ENCODE measurements around the gene ZNF469.
A peak's percentile ranks its signal among the peaks of the same experiment; 100 is the strongest.

The ZNF469 gene

GRCh38 chr16:88376835-88377726 is 5.7 kb upstream of the ZNF469 start:
- H3K4me1 ChIP-seq (ENCODE audit: control insufficient read depth, low read depth, low read length), result peaks cover 10% of the 10 kb centered on the region
- no peak overlapping the region for H3K4me3 ChIP-seq (ENCODE audit: low read length)
- H3K36me3 ChIP-seq (ENCODE audit: control insufficient read depth, low read depth, low read length), result no peaks in the 10 kb centered on the region
- peaks cover 10% of the 10 kb centered on the region for H3K27me3 ChIP-seq (ENCODE audit: control insufficient read depth, insufficient read depth, low read length)
- peaks cover 4% of the 10 kb centered on the region for H3K9me3 ChIP-seq (ENCODE audit: control insufficient read depth, low read depth, low read length)
- no peak overlapping the region for H3K27ac ChIP-seq (ENCODE audit: low read length)
- H3K9ac ChIP-seq (ENCODE audit: low read length), result no peak overlapping the region

GRCh38 chr16:88377961-88378360 is 4.8 kb upstream of the ZNF469 start:
- H3K9me3 ChIP-seq (ENCODE audit: control insufficient read depth, low read depth, low read length), result no peaks in the 10 kb centered on the region
- H3K4me1 ChIP-seq (ENCODE audit: control insufficient read depth, low read depth, low read length), result peaks cover 15% of the 10 kb centered on the region
- no peak overlapping the region for H3K9ac ChIP-seq (ENCODE audit: low read length)
- H3K4me3 ChIP-seq (ENCODE audit: low read length), result no peak overlapping the region
- H3K27ac ChIP-seq (ENCODE audit: low read length), result no peak overlapping the region
- peaks cover 18% of the 10 kb centered on the region for H3K27me3 ChIP-seq (ENCODE audit: control insufficient read depth, insufficient read depth, low read length)
- H3K36me3 ChIP-seq (ENCODE audit: control insufficient read depth, low read depth, low read length), result no peaks in the 10 kb centered on the region

- Histone ChIP-seq H3K4me1 (ENCODE audit: control insufficient read depth, low read depth, low read length) (peaks cover 15% of the 10 kb centered on the region), H3K36me3 (ENCODE audit: control insufficient read depth, low read depth, low read length) (no peaks in the 10 kb centered on the region), H3K27ac (ENCODE audit: low read length) (no peak overlapping the region), H3K9ac (ENCODE audit: low read length) (no peak overlapping the region), H3K4me3 (ENCODE audit: low read length) (no peak overlapping the region), H3K9me3 (ENCODE audit: control insufficient read depth, low read depth, low read length) (no peaks in the 10 kb centered on the region), H3K27me3 (ENCODE audit: control insufficient read depth, insufficient read depth, low read length) (peaks cover 19% of the 10 kb centered on the region)
Measured at GRCh38 chr16:88378401-88378800, 4.4 kb upstream of the ZNF469 start.

- no peaks in the 10 kb centered on the region for H3K9me3 ChIP-seq (ENCODE audit: control insufficient read depth, low read depth, low read length)
- H3K9ac ChIP-seq (ENCODE audit: low read length), result no peak overlapping the region
- no peak overlapping the region for H3K27ac ChIP-seq (ENCODE audit: low read length)
- peaks cover 17% of the 10 kb centered on the region for H3K4me1 ChIP-seq (ENCODE audit: control insufficient read depth, low read depth, low read length)
- H3K27me3 ChIP-seq (ENCODE audit: control insufficient read depth, insufficient read depth, low read length), result peaks cover 26% of the 10 kb centered on the region
- no peaks in the 10 kb centered on the region for H3K36me3 ChIP-seq (ENCODE audit: control insufficient read depth, low read depth, low read length)
- no peak overlapping the region for H3K4me3 ChIP-seq (ENCODE audit: low read length)
Measured at GRCh38 chr16:88378836-88379693, 3.7 kb upstream of the ZNF469 start.

- Histone ChIP-seq H3K4me1 (ENCODE audit: control insufficient read depth, low read depth, low read length) (peaks cover 18% of the 10 kb centered on the region), H3K9ac (ENCODE audit: low read length) (no peak overlapping the region), H3K9me3 (ENCODE audit: control insufficient read depth, low read depth, low read length) (no peaks in the 10 kb centered on the region), H3K27me3 (ENCODE audit: control insufficient read depth, insufficient read depth, low read length) (peaks cover 32% of the 10 kb centered on the region), H3K27ac (ENCODE audit: low read length) (no peak overlapping the region), H3K36me3 (ENCODE audit: control insufficient read depth, low read depth, low read length) (no peaks in the 10 kb centered on the region), H3K4me3 (ENCODE audit: low read length) (no peak overlapping the region)
Measured at GRCh38 chr16:88379694-88380040, 3.1 kb upstream of the ZNF469 start.

GRCh38 chr16:88380099-88380498 is 2.7 kb upstream of the ZNF469 start:
- Histone ChIP-seq H3K36me3 (ENCODE audit: control insufficient read depth, low read depth, low read length) (no peaks in the 10 kb centered on the region), H3K9me3 (ENCODE audit: control insufficient read depth, low read depth, low read length) (no peaks in the 10 kb centered on the region), H3K27ac (ENCODE audit: low read length) (no peak overlapping the region), H3K9ac (ENCODE audit: low read length) (no peak overlapping the region), H3K4me1 (ENCODE audit: control insufficient read depth, low read depth, low read length) (peaks cover 18% of the 10 kb centered on the region), H3K4me3 (ENCODE audit: low read length) (no peak overlapping the region), H3K27me3 (ENCODE audit: control insufficient read depth, insufficient read depth, low read length) (peaks cover 36% of the 10 kb centered on the region)

- peaks cover 41% of the 10 kb centered on the region for H3K27me3 ChIP-seq (ENCODE audit: control insufficient read depth, insufficient read depth, low read length)
- no peak overlapping the region for H3K4me3 ChIP-seq (ENCODE audit: low read length)
- H3K9ac ChIP-seq (ENCODE audit: low read length), result no peak overlapping the region
- no peak overlapping the region for H3K27ac ChIP-seq (ENCODE audit: low read length)
- H3K4me1 ChIP-seq (ENCODE audit: control insufficient read depth, low read depth, low read length), result peaks cover 18% of the 10 kb centered on the region
- no peaks in the 10 kb centered on the region for H3K9me3 ChIP-seq (ENCODE audit: control insufficient read depth, low read depth, low read length)
- no peaks in the 10 kb centered on the region for H3K36me3 ChIP-seq (ENCODE audit: control insufficient read depth, low read depth, low read length)
Measured at GRCh38 chr16:88380619-88381018, 2.1 kb upstream of the ZNF469 start.

GRCh38 chr16:88381820-88382451 is 823 bp upstream of the ZNF469 start:
- Histone ChIP-seq H3K9me3 (ENCODE audit: control insufficient read depth, low read depth, low read length) (no peaks in the 10 kb centered on the region), H3K27ac (ENCODE audit: low read length) (no peak overlapping the region), H3K4me1 (ENCODE audit: control insufficient read depth, low read depth, low read length) (peaks cover 18% of the 10 kb centered on the region), H3K27me3 (ENCODE audit: control insufficient read depth, insufficient read depth, low read length) (peaks cover 48% of the 10 kb centered on the region), H3K36me3 (ENCODE audit: control insufficient read depth, low read depth, low read length) (no peaks in the 10 kb centered on the region), H3K9ac (ENCODE audit: low read length) (no peak overlapping the region), H3K4me3 (ENCODE audit: low read length) (peak overlapping the region; percentile 27)

- H3K27me3 ChIP-seq (ENCODE audit: control insufficient read depth, insufficient read depth, low read length), result peaks cover 48% of the 10 kb centered on the region
- H3K36me3 ChIP-seq (ENCODE audit: control insufficient read depth, low read depth, low read length), result no peaks in the 10 kb centered on the region
- no peak overlapping the region for H3K9ac ChIP-seq (ENCODE audit: low read length)
- peak overlapping the region; percentile 32 for H3K4me3 ChIP-seq (ENCODE audit: low read length)
- no peak overlapping the region for H3K27ac ChIP-seq (ENCODE audit: low read length)
- H3K9me3 ChIP-seq (ENCODE audit: control insufficient read depth, low read depth, low read length), result no peaks in the 10 kb centered on the region
- peaks cover 18% of the 10 kb centered on the region for H3K4me1 ChIP-seq (ENCODE audit: control insufficient read depth, low read depth, low read length)
Measured at GRCh38 chr16:88383401-88384221, 852 bp downstream of the ZNF469 start.

GRCh38 chr16:88384222-88385111 is 1.7 kb downstream of the ZNF469 start:
- H3K9me3 ChIP-seq (ENCODE audit: control insufficient read depth, low read depth, low read length), result no peaks in the 10 kb centered on the region
- H3K36me3 ChIP-seq (ENCODE audit: control insufficient read depth, low read depth, low read length), result no peaks in the 10 kb centered on the region
- H3K9ac ChIP-seq (ENCODE audit: low read length), result no peak overlapping the region
- H3K27ac ChIP-seq (ENCODE audit: low read length), result no peak overlapping the region
- peaks cover 48% of the 10 kb centered on the region for H3K27me3 ChIP-seq (ENCODE audit: control insufficient read depth, insufficient read depth, low read length)
- peaks cover 18% of the 10 kb centered on the region for H3K4me1 ChIP-seq (ENCODE audit: control insufficient read depth, low read depth, low read length)
- peak overlapping the region; percentile 32 for H3K4me3 ChIP-seq (ENCODE audit: low read length)

Measured in iPS-18a (cell line).